Spleen (tissue), 11 donors: ENCODE data around the gene PAPOLG. TPM values are rescaled to one million over a fixed set of nuclear protein-coding genes. Genes with fewer than 3 reads are reported as not detected.
A peak's percentile ranks its signal among the peaks of the same experiment; 100 is the strongest.

ENCODE experiments used
- DNase-seq: peaks from one replicate; pipeline ENCODE4 v3.0.0-alpha.2; 2020
- H3K27ac ChIP-seq, 8 donors: fragments of 200-600 bp; sonication (generic) in 7 of 8; 1 replicate in 4 of 8; 2 replicates in 4 of 8; pipeline versions ENCODE4 v1.5.0 to v1.8.0; 2016 to 2021; ENCODE audit warnings: inconsistent platforms in 4 of 8, mild to moderate bottlenecking in 4 of 8, moderate library complexity in 1 of 8
- H3K27me3 ChIP-seq, 7 donors: fragments of 200-600 bp; sonication (generic) in 6 of 7; replicated peaks in 1 of 7; 1 replicate in 4 of 7; 2 replicates in 3 of 7; pipeline versions ENCODE4 v1.5.0 to v1.8.0; 2016 to 2021; ENCODE audit warnings: inconsistent platforms in 3 of 7, mild to moderate bottlenecking in 1 of 7
- H3K36me3 ChIP-seq, 6 donors: fragments of 200-600 bp; sonication (generic) in 5 of 6; 1 replicate in 4 of 6; 2 replicates in 2 of 6; pipeline versions ENCODE4 v1.5.0 to v1.8.0; 2016 to 2021; ENCODE audit warnings: inconsistent platforms in 2 of 6
- H3K4me1 ChIP-seq, 6 donors: fragments of 200-600 bp; sonication (generic) in 5 of 6; 1 replicate in 3 of 6; 2 replicates in 3 of 6; pipeline versions ENCODE4 v1.5.0 to v1.8.0; 2016 to 2021; ENCODE audit warnings: inconsistent platforms in 3 of 6
- H3K4me3 ChIP-seq, 8 donors: fragments of 200-600 bp; sonication (generic) in 7 of 8; 1 replicate in 4 of 8; 2 replicates in 4 of 8; pipeline versions ENCODE4 v1.5.0 to v1.8.0; 2016 to 2021; ENCODE audit warnings: inconsistent platforms in 4 of 8, mild to moderate bottlenecking in 4 of 8, moderate library complexity in 2 of 8
- H3K9me3 ChIP-seq, 8 donors: fragments of 200-600 bp; sonication (generic) in 7 of 8; 1 replicate in 4 of 8; 2 replicates in 4 of 8; pipeline versions ENCODE4 v1.5.0 to v1.8.0; 2016 to 2021; ENCODE audit warnings: inconsistent platforms in 4 of 8
- CTCF ChIP-seq, 11 experiments: fragments of 200-600 bp in 7 of 11; fragments of 450-650 bp in 4 of 11; sonication (generic) in 4 of 11; IDR thresholded peaks in 8 of 11; conservative IDR thresholded peaks in 3 of 11; 1 replicate in 7 of 11; 2 replicates in 4 of 11; pipeline versions ENCODE4 v1.4.0 to v1.8.0; 2016 to 2021; ENCODE audit warnings: antibody characterized with exemption in 11 of 11, inconsistent platforms in 4 of 11, mild to moderate bottlenecking in 1 of 11
- POLR2A ChIP-seq, 3 donors: fragments of 450-650 bp; IDR thresholded peaks; one replicate each; pipeline ENCODE4 v1.5.1; 2017; ENCODE audit warnings: antibody characterized with exemption in 3 of 3, mild to moderate bottlenecking in 1 of 3
- POLR2AphosphoS5 ChIP-seq, 3 donors: sonication (generic); formaldehyde crosslinking; IDR thresholded peaks; one replicate each; pipeline ENCODE4 v1.5.1; 2017; ENCODE audit warnings: antibody characterized with exemption in 3 of 3
- WGBS, 5 donors: extraction: QIAGEN DNeasy Blood & Tissue Kit in 3 of 5; methylation state at CpG; one replicate each; pipeline versions ENCODE4 v1.1.5 to v1.1.7; 2013 to 2018; 5-methylcytosine and 5-hydroxymethylcytosine counted together
- intact Hi-C: fragments of 100-400 bp; cut with DNase I; formaldehyde crosslinking; loops from one replicate; pipeline ENCODE4 v1.15.0; 2023; ENCODE audit warnings: low total_unique reads
- polyA plus RNA-seq, 3 donors: library from polyadenylated mRNA; stranded (reverse); fragments of 200-250 nt; gene quantifications; one replicate each; pipeline ENCODE4 v1.2.1, GENCODE V29; 2013
- total RNA-seq, 7 donors: library from RNA; depleted of rRNA in 3 of 7; stranded (reverse); fragments of >200 nt in 3 of 7; fragmentation: NEBNext Ultra II Directional in 4 of 7; extraction: Animal tissue kit (Norgen Biotek cat#: 25700) in 4 of 7; gene quantifications; one replicate each; pipeline versions ENCODE4 v1.1.0 to v1.2.1, GENCODE V29; 2016 to 2021
- donor health status: healthy with polysubstance abuse.
- donor health status: DM: no; HTN: no; CAD: no; lungs with moderate emphysema.
- donor health status: DM: no; HTN: no; CAD: no.
- donor health status: Bipolar disorder and iron deficiency.
- donor health status: healthy.
- donor health status: DM: no; HTN: no; CAD: no.
- donor health status: DM: yes; HTN: yes; CAD: no.

The PAPOLG gene
- total and polyA plus RNA-seq, 10 donors, result 4.2 to 27.9 (median 21.3) TPM

- Histone ChIP-seq H3K4me3 (no peak overlapping the region), H3K9me3 (peaks cover 0 to 11% (median 0%) of the 10 kb centered on the region in 8 donors), H3K27ac (no peak overlapping the region), H3K4me1 (no peaks in the 10 kb centered on the region), H3K36me3 (no peaks in the 10 kb centered on the region), H3K27me3 (no peaks in the 10 kb centered on the region)
- no peak for DNase-seq
- TF ChIP-seq POLR2A (IDR thresholded peaks at IDR 0.05) (no peak), POLR2AphosphoS5 (IDR thresholded peaks at IDR 0.05) (no peak), CTCF (IDR thresholded peaks at IDR 0.05 in 8 of 11, conservative IDR thresholded peaks at IDR 0.05 in 3 of 11) (no peak)
- 69 to 96% (median 90%) methylated on average over 4 of the region's 4 CpGs for WGBS, 5 donors
- intact Hi-C loops, result no loop called here
These were observed 30.6 kb upstream of the PAPOLG start for GRCh38 chr2:60725466-60725865.

- 83 to 94% (median 93%) methylated on average over 5 of the region's 5 CpGs for WGBS, 5 donors
- Histone ChIP-seq H3K4me3 (no peak overlapping the region), H3K9me3 (peaks cover 0 to 11% (median 0%) of the 10 kb centered on the region in 8 donors), H3K36me3 (no peaks in the 10 kb centered on the region), H3K4me1 (no peaks in the 10 kb centered on the region), H3K27me3 (no peaks in the 10 kb centered on the region), H3K27ac (no peak overlapping the region)
- intact Hi-C loops, result no loop called here
- no peak for TF ChIP-seq POLR2A (IDR thresholded peaks at IDR 0.05)
- TF ChIP-seq POLR2AphosphoS5 (IDR thresholded peaks at IDR 0.05), result no peak
- no peak for TF ChIP-seq CTCF (IDR thresholded peaks at IDR 0.05 in 8 of 11, conservative IDR thresholded peaks at IDR 0.05 in 3 of 11)
- DNase-seq, result no peak
These were observed 27.2 kb upstream of the PAPOLG start for GRCh38 chr2:60728855-60729254.

- no peaks in the 10 kb centered on the region for H3K36me3 ChIP-seq
- no peak overlapping the region for H3K27ac ChIP-seq
- peak; percentile 75 for DNase-seq
- intact Hi-C loops, result no loop called here
- no peaks in the 10 kb centered on the region for H3K9me3 ChIP-seq
- H3K4me1 ChIP-seq, result peaks cover 0 to 12% (median 2%) of the 10 kb centered on the region in 6 donors
- TF ChIP-seq POLR2AphosphoS5 (IDR thresholded peaks at IDR 0.05), result no peak
- no peak for TF ChIP-seq CTCF (IDR thresholded peaks at IDR 0.05 in 8 of 11, conservative IDR thresholded peaks at IDR 0.05 in 3 of 11)
- no peak for TF ChIP-seq POLR2A (IDR thresholded peaks at IDR 0.05)
- WGBS, 5 donors, result 0 to 2% (median 1%) methylated on average over 14 to 46 of the region's 46 CpGs
- peak overlapping the region in 7 of 8 donors; percentile 5 to 71 (median 28) for H3K4me3 ChIP-seq
- peaks cover 0 to 49% (median 31%) of the 10 kb centered on the region in 7 donors for H3K27me3 ChIP-seq
These were observed 20.4 kb upstream of the PAPOLG start for GRCh38 chr2:60735496-60736250.

GRCh38 chr2:60738679-60739078 lies 17.4 kb upstream of the PAPOLG start:
- Histone ChIP-seq H3K36me3 (no peaks in the 10 kb centered on the region), H3K4me3 (no peak overlapping the region), H3K27me3 (peaks cover 0 to 49% (median 31%) of the 10 kb centered on the region in 7 donors), H3K9me3 (no peaks in the 10 kb centered on the region), H3K27ac (no peak overlapping the region), H3K4me1 (peaks cover 0 to 12% (median 2%) of the 10 kb centered on the region in 6 donors)
- WGBS, 5 donors, result 85 to 93% (median 93%) methylated on average over 3 of the region's 3 CpGs
- no peak for DNase-seq
- no peak for TF ChIP-seq CTCF (IDR thresholded peaks at IDR 0.05 in 8 of 11, conservative IDR thresholded peaks at IDR 0.05 in 3 of 11)
- no peak for TF ChIP-seq POLR2A (IDR thresholded peaks at IDR 0.05)
- no peak for TF ChIP-seq POLR2AphosphoS5 (IDR thresholded peaks at IDR 0.05)
- intact Hi-C loops, result no loop called here
